Dedifferentiated amniotic fluid mesenchymal stem cell (primary cell): ENCODE results near the gene NRG3.
"Not testable (repeated sequence)": the region's sequence is repeated elsewhere in the genome, so short reads cannot be mapped to it uniquely, and the experiment has no call there.

Experiments
- DNase-seq: peaks from one replicate; pipeline ENCODE4 v3.0.0-alpha.2; 2016; ENCODE audit errors: extremely low spot score

NRG3 gene

GRCh38 chr10:82572744-82573143, 697.8 kb downstream of the NRG3 start:
- no peak for DNase-seq

- DNase-seq: no peak
Observed at GRCh38 chr10:82574081-82574480, 699.1 kb downstream of the NRG3 start.

GRCh38 chr10:82575318-82575717, 700.3 kb downstream of the NRG3 start:
- DNase-seq: no peak

- no peak for DNase-seq
Observed at GRCh38 chr10:82576093-82576492, 701.1 kb downstream of the NRG3 start.

GRCh38 chr10:82581940-82582339, 706.9 kb downstream of the NRG3 start:
- DNase-seq: no peak

- no peak for DNase-seq
Observed at GRCh38 chr10:82591421-82591820, 716.4 kb downstream of the NRG3 start.

- DNase-seq: no peak
Observed at GRCh38 chr10:82597840-82598239, 722.8 kb downstream of the NRG3 start.

GRCh38 chr10:82609845-82610244, 734.9 kb downstream of the NRG3 start:
- DNase-seq: no peak

- DNase-seq: no peak
Observed at GRCh38 chr10:82618007-82618406, 743.0 kb downstream of the NRG3 start.

- no peak for DNase-seq
Observed at GRCh38 chr10:82621680-82622079, 746.7 kb downstream of the NRG3 start.

- no peak for DNase-seq
Observed at GRCh38 chr10:82622479-82622878, 747.5 kb downstream of the NRG3 start.

GRCh38 chr10:82625512-82626189, 750.7 kb downstream of the NRG3 start:
- no peak for DNase-seq

GRCh38 chr10:82628373-82628772, 753.4 kb downstream of the NRG3 start:
- DNase-seq: no peak

- no peak for DNase-seq
Observed at GRCh38 chr10:82643076-82643475, 768.1 kb downstream of the NRG3 start.

- DNase-seq: no peak
Observed at GRCh38 chr10:82643601-82644000, 768.6 kb downstream of the NRG3 start.

- no peak for DNase-seq
Observed at GRCh38 chr10:82645221-82645620, 770.2 kb downstream of the NRG3 start.

- DNase-seq: no peak
Observed at GRCh38 chr10:82653244-82654155, 778.5 kb downstream of the NRG3 start.

- no peak for DNase-seq
Observed at GRCh38 chr10:82660205-82660604, 785.2 kb downstream of the NRG3 start.

GRCh38 chr10:82660986-82661385, 786.0 kb downstream of the NRG3 start:
- DNase-seq: no peak

- no peak for DNase-seq
Observed at GRCh38 chr10:82661701-82662100, 786.7 kb downstream of the NRG3 start.

GRCh38 chr10:82668221-82668895, 793.4 kb downstream of the NRG3 start:
- no peak for DNase-seq

- DNase-seq: no peak
Observed at GRCh38 chr10:82674036-82674435, 799.0 kb downstream of the NRG3 start.

- not testable (repeated sequence) for DNase-seq
Observed at GRCh38 chr10:82677932-82678331, 802.9 kb downstream of the NRG3 start.
